GM18520 (cell line): ENCODE data around the gene NR1H3.
A peak's percentile ranks its signal among the peaks of the same experiment; 100 is the strongest.

Source experiments
- ATAC-seq: cut with Tn5 transposase; IDR thresholded peaks from one replicate; pipeline ENCODE4 v1.9.1; 2021; ENCODE audit not compliant: unreplicated experiment

Gene NR1H3

DNA sequence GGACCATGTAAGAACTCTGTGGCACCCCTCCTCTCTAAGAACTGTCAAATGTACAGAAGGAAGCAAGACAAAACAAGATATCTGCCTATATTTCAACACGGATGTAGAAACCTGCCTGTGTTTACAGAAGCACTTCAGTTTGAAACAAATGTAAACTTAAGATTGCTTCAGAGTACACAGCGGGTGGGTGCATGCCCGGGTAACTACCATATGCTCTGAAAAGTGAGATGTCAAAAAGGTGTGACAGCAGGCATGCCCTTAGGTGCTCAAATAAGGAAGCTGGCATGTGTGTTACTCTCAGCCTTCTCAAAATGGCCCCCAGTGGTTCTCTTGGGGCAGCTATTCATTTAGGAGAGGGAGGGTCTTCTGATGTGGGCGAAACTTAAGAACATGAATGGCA is 14.3 kb upstream of the NR1H3 start:
- no peak for ATAC-seq

DNA sequence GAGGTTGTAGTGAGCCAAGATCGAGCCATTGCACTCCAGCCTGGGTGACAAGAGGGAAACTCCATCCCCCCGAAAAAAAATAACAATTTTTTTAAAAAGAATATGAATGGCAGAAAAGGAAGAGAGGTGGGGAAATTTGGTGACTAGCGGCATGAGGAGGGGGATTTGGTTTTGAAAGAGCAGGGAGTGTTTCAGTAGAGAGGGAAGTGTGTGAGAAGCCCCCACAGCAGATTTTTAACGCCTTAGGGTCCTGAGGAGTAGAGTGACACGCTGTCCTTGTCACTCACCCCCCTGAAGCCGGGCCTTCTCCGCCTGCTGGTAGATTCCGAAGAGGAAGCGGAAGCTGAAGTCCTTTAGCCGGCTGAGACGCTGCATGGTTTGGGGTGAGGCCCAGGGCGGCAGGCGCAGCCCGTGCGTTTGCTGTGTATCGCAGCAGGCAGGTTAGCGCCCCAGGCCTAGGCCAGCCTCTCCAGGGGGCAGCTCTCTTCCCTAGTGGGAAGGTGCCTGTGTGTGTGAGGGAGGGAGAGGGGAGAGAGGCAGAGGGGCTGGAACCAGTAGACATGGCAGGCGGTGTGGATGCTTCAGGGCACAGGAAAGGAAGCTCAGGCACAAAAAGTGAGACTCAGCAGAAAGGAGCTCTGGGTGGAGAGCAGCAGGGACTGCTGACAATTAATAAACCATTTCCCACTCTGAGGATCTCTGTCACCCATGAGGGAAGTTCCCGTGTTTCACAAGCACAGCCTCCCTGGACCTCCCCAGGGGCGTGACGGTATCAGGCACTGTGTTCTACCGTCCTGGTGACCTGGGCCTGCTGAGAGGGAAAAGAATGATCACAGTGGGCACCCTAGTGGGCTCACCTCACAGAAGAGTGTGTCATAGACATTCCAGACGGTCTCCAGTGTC is 13.1 kb upstream of the NR1H3 start:
- ATAC-seq, result no peak

DNA sequence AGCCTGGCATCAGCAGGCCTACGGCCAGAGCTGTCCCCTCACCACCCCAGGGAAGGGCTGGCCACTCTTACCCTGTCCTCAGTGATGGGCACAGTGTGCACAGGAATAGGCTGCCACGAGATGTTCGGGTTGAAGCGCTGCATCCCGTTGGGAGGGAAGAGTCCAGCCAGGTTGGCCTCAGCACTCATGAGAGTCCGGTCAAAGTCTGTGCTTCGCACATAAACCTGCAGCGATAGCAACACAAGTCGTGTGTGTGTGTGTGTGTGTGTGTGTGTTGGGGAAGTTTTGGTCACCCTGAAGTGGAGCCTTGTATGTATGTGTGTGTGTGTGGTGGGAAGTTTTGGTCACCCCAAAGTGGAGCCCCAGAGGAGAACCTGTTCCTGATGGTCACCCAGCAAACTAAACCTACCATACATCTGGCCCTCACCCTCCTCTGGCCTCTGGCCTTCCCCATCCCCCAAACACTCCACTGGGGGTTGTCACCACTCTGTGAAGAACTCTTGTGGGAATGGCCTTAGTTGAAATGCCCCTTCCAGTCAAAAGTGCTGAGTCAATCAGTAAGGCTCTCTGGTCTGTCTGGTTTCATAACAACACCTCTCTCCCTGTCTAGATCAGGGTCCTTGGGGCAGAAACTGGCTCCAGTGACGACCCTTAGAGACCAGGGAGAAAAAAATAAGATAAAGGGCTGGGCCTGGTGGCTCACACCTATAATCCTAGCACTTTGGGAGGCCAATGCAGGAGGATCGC is 12.0 kb upstream of the NR1H3 start:
- ATAC-seq, result no peak

DNA sequence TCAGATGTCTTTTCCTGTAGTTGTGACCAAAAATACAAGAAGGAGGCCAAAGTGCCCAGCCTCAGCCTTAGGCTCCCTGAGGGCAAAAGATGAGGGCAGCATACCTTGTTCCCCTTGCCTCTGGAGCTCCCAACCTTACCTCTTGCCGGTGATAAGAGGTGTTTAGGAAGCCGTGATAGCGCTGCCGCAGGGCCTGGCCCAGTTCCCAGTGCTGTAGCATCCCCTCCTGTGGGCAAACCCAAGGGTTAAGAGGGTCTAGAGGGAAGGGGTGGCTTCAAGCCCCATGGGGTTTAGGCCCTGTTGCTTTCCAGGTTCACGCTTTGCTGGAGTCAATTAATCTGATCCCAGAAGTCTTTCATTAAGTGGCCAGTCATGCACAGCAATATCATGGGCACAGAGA is 10.3 kb upstream of the NR1H3 start:
- no peak for ATAC-seq

DNA sequence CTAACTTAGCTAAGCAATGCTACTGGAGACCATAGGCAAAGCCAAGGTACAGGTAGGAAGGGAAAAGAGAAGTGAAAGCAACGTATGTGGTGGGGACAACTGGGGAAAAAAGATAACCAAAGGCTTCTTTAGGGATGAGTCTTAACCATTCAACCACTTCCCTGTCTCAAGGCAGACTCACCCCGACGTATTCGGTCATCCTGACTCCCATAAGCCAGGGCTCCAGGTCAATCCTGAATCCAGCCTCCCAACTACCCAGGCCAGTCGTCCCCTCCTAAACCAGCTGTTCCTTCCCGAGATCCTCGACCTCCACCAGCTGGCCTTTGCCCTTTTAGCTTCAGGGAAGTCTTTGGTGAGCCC is 9.5 kb upstream of the NR1H3 start:
- ATAC-seq, result no peak

DNA sequence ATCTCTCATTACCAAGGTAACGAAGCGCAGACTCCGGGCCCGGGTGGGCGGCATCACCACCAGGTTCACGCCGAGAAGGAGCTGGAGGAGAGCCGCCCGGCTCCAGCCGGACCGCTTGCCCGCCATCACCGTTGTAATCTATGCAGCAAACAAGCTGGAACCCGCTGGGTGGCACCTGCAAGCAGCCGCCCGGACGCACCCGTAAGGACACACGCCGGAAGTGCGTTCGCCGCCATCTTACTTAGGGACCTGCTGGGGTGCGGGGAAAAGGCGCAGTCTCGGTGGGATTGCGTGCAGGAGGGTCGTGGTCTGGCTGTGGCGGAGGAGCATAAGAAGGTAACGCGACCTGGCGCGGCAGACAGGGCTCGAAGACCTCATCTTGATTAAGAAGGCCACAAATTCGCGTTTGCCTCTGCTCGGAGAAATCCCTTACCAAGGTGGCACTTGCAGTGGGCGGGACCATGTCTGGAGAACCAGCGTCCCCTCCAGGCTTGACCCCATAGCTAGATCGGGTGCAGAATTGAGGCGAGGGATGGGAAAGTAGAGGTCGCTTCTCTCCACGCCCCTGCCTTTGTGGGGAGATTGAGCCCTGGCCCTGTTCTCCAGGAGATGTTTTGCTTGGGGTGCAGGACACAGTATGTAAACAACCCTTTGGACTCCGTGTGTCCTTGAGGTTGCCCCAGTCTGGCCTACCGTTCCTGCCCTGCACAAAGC is 9.0 kb upstream of the NR1H3 start, which contains the start of gene ACP2:
TSS of gene ACP2 (minus strand) at position 151 of the 714 bp plus-strand sequence. CDS start at position 126, 25 bp downstream.
- ATAC-seq, result peak; percentile 88

DNA sequence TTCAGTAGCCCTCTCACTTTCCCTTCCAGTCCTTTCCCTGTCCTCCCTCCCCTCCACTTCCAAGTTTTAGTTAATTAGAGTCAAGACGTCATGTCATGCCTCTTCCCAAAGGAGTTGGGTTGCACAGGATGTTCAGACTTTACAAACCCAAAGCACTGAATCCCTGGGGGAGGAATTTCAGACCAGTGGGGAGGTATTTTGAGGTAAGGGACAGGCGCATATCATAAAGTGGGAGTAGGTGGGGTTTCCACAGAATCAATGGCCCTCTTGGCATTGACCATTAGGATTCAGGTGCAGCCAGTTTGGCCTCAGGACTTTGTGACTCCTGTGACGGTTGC is 8.4 kb upstream of the NR1H3 start:
- ATAC-seq, result no peak

DNA sequence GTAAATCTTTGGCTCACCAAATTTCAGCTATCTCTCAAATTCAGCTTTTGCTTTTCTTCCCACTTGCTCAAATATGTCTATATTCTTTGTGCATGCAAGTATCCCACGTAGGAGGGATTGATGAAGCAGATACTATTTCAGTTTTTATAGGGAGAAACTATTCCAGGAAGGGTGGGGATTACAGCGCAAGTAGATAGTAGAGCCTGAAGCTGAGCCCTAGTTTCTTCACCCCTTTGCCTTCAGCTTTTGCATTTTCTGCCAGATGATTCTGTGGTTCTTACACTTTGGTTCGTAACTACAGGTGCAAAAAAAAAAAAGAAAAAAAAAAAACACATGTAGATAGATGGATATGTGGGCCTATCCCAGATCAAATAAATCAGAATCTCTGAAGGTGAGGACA is 6.0 kb upstream of the NR1H3 start:
- ATAC-seq, result no peak

DNA sequence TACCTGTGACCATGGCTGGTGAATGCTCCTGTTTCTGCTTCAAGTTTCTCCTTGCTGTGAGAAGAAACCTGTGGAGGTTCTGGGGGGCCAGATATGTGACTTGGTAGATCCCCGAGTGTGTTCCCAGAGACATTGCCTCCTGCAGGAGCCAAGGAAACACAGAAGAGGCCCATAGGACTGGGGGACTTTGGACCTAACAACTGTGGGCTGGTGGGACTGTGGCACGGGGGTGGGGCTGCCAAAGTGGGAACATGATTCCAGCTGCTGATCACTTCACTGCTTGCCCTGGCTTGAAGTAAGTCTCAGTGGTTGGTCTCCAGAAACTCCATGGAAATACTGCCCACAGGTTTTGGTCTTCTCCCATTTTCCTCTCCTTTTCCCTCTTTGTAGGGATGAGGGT is 4.1 kb upstream of the NR1H3 start:
- ATAC-seq, result no peak

DNA sequence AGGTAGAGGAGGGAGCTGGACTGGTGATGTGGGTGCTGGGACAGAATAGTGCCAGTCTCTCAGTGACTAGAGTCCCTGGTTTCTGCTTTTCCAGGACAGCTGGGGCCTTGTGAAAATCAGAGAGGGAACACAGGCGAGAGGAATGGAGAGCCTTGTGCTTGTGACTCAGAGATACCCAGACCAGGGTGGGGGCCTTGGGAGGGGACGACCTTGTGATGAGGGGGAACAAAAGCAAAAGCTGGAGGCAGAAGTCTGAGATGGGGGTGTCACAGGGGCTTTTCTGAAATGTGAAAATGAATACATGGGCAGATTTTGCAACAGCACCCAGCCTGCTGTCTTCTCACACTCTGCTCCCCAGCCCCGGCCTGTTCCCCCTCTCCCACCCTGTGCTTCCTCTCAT is 3.4 kb upstream of the NR1H3 start:
- ATAC-seq, result no peak

DNA sequence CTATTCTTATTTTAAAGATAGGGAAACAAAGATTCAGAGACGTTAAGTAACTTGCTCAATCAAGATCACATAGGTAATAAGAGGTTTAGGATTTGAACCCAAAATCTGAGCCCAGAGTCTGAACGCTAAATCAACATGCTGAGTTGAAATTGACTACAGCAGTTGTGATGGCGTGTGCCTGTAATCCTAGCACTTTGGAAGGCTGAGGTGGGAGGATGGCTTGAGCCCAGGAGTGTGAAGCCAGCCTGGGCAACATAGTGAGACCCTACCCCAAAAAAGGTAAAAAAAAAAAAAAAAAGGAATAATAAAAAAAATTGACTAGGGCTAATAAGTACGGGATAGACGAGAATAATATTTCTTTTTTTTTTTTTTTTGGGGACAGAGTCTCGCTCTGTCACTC is 1.4 kb upstream of the NR1H3 start:
- ATAC-seq, result no peak

DNA sequence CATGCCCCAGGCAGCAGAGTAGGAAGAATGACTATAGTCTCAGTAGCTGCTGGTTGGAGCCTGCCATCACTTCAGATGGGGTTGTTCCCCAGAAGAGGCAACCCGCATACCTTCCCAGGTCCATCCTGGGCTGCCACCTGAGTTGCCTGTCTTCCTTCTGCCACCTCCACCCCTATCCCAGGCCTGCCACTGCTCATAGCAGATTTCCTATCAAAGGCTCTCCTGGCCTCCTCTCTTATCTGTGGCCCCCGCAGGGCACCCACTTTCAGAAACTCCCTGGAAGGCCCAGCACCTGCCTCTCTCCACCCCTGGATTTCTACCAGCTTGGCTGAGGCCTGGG is 649 bp upstream of the NR1H3 start:
- no peak for ATAC-seq

DNA sequence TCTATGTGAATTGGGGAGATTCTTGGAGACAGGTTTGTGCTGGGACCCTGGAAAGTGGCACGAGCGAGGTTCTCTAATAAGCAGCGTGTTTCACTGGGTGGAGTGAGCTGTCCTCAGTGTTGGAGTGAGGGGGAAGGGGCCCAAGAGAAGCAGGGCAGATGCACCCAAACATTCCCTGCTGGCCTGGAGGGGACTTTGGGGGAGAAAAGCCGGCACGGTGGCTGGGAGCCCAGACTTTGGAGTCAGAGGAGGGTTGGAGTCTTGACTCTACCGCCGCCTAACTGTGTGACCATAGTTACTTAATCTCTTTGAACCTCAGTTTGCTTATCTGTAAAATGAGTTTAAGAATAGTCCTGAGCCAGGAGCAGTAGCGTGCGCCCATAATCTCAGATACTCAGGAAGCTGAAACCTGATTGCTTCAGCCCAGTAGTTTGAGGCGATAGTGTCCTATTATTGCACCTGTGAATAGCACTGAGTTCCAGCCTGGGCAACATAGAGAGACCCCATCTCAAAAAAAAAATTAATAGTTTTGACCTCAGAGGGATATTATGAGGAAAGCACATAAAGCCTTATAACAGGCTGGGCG is 614 bp downstream of the NR1H3 start:
- ATAC-seq, result no peak

DNA sequence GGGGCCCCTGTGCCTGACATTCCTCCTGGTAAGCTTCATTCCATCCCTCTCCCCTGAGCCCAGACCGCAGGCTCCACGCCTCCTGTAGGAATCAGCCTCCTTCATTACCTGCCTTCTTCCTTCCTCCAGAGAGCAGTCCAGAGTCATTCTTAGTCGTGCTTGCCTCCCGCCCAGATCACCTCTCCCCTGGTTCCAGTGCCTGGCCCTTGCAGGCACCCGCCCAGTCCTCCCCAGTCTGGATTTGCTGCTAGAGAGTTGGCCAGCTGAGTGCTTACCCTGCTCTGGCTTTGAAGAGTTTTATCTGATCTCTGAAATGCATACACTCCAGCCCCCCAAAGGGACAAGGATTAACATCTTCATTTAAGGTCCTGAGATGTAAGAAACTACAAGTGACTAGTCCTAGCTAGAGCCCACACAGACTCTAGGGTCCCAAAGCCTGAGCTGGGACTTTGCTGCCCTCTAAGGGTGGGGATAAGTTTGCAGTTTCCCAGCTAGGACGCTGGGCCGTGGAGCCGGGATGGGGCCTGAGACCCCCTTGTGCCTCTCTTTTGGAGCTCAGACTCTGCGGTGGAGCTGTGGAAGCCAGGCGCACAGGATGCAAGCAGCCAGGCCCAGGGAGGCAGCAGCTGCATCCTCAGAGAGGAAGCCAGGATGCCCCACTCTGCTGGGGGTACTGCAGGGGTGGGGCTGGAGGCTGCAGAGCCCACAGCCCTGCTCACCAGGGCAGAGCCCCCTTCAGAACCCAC is 1.6 kb downstream of the NR1H3 start:
- no peak for ATAC-seq

DNA sequence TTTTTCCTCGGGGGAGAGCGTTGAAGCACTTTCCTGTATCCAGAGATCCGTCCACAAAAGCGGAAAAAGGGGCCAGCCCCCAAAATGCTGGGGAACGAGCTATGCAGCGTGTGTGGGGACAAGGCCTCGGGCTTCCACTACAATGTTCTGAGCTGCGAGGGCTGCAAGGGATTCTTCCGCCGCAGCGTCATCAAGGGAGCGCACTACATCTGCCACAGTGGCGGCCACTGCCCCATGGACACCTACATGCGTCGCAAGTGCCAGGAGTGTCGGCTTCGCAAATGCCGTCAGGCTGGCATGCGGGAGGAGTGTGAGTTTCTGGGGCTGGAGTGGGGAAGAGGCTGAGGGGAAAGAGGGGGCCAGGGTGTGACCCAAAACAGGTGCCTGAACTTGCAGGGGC is 2.6 kb downstream of the NR1H3 start:
- ATAC-seq, result no peak

DNA sequence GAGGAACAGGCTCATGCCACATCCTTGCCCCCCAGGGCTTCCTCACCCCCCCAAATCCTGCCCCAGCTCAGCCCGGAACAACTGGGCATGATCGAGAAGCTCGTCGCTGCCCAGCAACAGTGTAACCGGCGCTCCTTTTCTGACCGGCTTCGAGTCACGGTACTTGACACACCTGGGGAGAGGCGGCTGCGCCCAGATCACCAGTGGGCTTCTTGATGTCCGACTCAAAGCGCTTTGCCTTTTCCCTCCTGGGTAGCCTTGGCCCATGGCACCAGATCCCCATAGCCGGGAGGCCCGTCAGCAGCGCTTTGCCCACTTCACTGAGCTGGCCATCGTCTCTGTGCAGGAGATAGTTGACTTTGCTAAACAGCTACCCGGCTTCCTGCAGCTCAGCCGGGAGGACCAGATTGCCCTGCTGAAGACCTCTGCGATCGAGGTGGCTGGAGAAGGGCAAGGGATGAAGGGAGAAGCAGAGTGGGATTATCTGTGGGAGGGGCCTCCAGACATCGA is 3.5 kb downstream of the NR1H3 start:
- no peak for ATAC-seq

DNA sequence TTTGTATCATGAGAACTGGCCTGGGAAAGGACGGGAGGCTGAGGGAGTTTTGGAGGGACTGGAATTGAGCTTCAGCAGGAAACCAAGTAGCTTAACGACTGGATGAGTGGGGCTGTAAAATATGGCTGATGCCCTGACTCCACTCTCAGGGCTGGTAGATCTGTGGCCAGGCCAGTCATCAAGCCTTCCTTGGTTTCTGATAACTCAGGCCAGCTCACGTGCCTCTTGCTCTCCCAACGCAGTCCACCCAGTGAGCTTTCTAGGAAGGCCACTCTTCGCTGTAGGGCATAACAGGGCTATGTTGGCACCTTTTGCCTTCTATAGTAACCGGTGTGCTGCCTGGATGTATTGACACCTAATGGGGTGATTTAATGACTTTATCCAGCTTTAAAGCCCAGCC is 6.3 kb downstream of the NR1H3 start:
- ATAC-seq, result no peak

DNA sequence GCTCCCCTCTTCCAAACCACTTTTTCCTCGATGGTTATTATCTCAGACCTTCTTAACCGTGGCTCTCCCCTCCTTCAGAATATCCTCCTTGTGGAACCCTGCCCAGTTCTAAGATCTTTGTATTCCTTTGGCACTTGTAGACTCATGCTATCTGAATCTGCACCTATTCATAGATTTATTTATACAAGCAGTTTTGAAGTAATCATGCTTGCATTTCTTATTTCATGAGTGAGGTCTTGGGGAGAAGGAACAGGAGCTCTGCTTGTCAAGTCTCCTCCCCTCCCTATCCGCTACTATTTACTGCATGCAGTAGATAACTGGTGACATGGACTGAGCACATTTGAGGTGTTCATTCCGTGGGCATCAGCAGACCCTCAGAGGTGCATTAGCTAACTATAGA is 6.7 kb downstream of the NR1H3 start:
- ATAC-seq, result no peak

DNA sequence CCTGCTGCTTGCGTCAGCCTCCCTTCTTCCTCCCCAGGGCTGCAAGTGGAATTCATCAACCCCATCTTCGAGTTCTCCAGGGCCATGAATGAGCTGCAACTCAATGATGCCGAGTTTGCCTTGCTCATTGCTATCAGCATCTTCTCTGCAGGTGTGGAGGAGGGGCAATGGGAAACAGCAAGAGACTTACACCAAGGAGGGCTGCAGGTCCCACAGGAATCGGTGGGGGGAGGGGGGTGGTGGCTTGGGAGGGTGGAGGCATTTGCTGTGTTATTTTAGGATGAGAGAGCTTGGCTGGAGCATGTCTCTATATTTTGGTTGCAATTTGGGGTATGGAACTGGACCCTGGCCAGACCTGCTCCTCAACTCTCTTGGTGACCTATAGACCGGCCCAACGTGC is 10.1 kb downstream of the NR1H3 start:
- no peak for ATAC-seq

DNA sequence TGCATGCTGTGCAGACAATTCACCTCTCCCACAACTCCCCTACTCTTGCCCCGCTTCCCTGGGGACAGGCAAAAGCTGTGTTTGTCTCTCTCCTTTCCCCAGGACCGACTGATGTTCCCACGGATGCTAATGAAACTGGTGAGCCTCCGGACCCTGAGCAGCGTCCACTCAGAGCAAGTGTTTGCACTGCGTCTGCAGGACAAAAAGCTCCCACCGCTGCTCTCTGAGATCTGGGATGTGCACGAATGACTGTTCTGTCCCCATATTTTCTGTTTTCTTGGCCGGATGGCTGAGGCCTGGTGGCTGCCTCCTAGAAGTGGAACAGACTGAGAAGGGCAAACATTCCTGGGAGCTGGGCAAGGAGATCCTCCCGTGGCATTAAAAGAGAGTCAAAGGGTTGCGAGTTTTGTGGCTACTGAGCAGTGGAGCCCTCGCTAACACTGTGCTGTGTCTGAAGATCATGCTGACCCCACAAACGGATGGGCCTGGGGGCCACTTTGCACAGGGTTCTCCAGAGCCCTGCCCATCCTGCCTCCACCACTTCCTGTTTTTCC is 10.7 kb downstream of the NR1H3 start:
- no peak for ATAC-seq
